Measurements from ENCODE around the gene PSG5.
"Not testable (repeated sequence)": the region's sequence is repeated elsewhere in the genome, so short reads cannot be mapped to it uniquely, and the experiment has no call there.

Gene PSG5

GRCh38 chr19:43149788-43150187, 36.5 kb downstream of the PSG5 start:
- not testable (repeated sequence) for H3K36me3 ChIP-seq (ENCODE audit: control insufficient read depth, insufficient read depth, low read length); H3K9ac ChIP-seq (ENCODE audit: low read length); H2BK5ac ChIP-seq (ENCODE audit: low read length); H2BK120ac ChIP-seq (ENCODE audit: low read depth, low read length); H4K5ac ChIP-seq (ENCODE audit: low read length); H3K27ac ChIP-seq (ENCODE audit: low read depth, low read length); H3K56ac ChIP-seq (ENCODE audit: low read length); DNase-seq; H3K27me3 ChIP-seq (ENCODE audit: insufficient read depth, low read length, poor library complexity); H3K4me2 ChIP-seq (ENCODE audit: low read length); H3K4me3 ChIP-seq (ENCODE audit: low read length); H2AK5ac ChIP-seq (ENCODE audit: low read length); H3K23ac ChIP-seq (ENCODE audit: low read length); H4K8ac ChIP-seq (ENCODE audit: low read depth, low read length); H3K4ac ChIP-seq (ENCODE audit: low read depth, low read length); H3K79me2 ChIP-seq (ENCODE audit: control insufficient read depth, insufficient read depth, low read length); H3K4me1 ChIP-seq (ENCODE audit: control insufficient read depth, low read depth, low read length); H3K18ac ChIP-seq (ENCODE audit: low read length); H2BK15ac ChIP-seq (replicated peaks; ENCODE audit: low read depth); H3K79me1 ChIP-seq (ENCODE audit: low read length)
- no CpG with 5 or more reads among the region's 7 CpGs for WGBS (ENCODE audit: extremely low coverage, insufficient coverage, low lambda C conversion rate)

- H4K8ac ChIP-seq (ENCODE audit: low read depth, low read length): no peak overlapping the region
- no peaks in the 10 kb centered on the region for H3K36me3 ChIP-seq (ENCODE audit: control insufficient read depth, insufficient read depth, low read length)
- H2BK5ac ChIP-seq (ENCODE audit: low read length): no peak overlapping the region
- DNase-seq: no peak
- no peak overlapping the region for H3K4me2 ChIP-seq (ENCODE audit: low read length)
- H3K18ac ChIP-seq (ENCODE audit: low read length): no peak overlapping the region
- no peak overlapping the region for H3K23ac ChIP-seq (ENCODE audit: low read length)
- no CpG with 5 or more reads among the region's 1 CpG for WGBS (ENCODE audit: extremely low coverage, insufficient coverage, low lambda C conversion rate)
- H3K4me1 ChIP-seq (ENCODE audit: control insufficient read depth, low read depth, low read length): no peaks in the 10 kb centered on the region
- H2AK5ac ChIP-seq (ENCODE audit: low read length): no peak overlapping the region
- no peak overlapping the region for H2BK120ac ChIP-seq (ENCODE audit: low read depth, low read length)
- no peaks in the 10 kb centered on the region for H3K79me1 ChIP-seq (ENCODE audit: low read length)
- no peak overlapping the region for H3K4me3 ChIP-seq (ENCODE audit: low read length)
- no peak overlapping the region for H4K5ac ChIP-seq (ENCODE audit: low read length)
- H2BK15ac ChIP-seq (replicated peaks; ENCODE audit: low read depth): no peak overlapping the region
- no peak overlapping the region for H3K9ac ChIP-seq (ENCODE audit: low read length)
- H3K79me2 ChIP-seq (ENCODE audit: control insufficient read depth, insufficient read depth, low read length): no peaks in the 10 kb centered on the region
- no peaks in the 10 kb centered on the region for H3K27me3 ChIP-seq (ENCODE audit: insufficient read depth, low read length, poor library complexity)
- H3K27ac ChIP-seq (ENCODE audit: low read depth, low read length): no peak overlapping the region
- H3K4ac ChIP-seq (ENCODE audit: low read depth, low read length): no peak overlapping the region
- no peak overlapping the region for H3K56ac ChIP-seq (ENCODE audit: low read length)
These were observed 38.1 kb downstream of the PSG5 start for GRCh38 chr19:43148233-43148632.

GRCh38 chr19:43141763-43142162, 44.6 kb downstream of the PSG5 start:
- H3K4ac ChIP-seq (ENCODE audit: low read depth, low read length); H2AK5ac ChIP-seq (ENCODE audit: low read length); H3K79me2 ChIP-seq (ENCODE audit: control insufficient read depth, insufficient read depth, low read length); H3K4me2 ChIP-seq (ENCODE audit: low read length); H3K79me1 ChIP-seq (ENCODE audit: low read length); H2BK5ac ChIP-seq (ENCODE audit: low read length); DNase-seq; H3K4me3 ChIP-seq (ENCODE audit: low read length); H3K9ac ChIP-seq (ENCODE audit: low read length); H3K18ac ChIP-seq (ENCODE audit: low read length); H2BK120ac ChIP-seq (ENCODE audit: low read depth, low read length); H3K23ac ChIP-seq (ENCODE audit: low read length); H3K27ac ChIP-seq (ENCODE audit: low read depth, low read length); H2BK15ac ChIP-seq (replicated peaks; ENCODE audit: low read depth); H3K56ac ChIP-seq (ENCODE audit: low read length); H4K8ac ChIP-seq (ENCODE audit: low read depth, low read length); H3K27me3 ChIP-seq (ENCODE audit: insufficient read depth, low read length, poor library complexity); H3K4me1 ChIP-seq (ENCODE audit: control insufficient read depth, low read depth, low read length); H4K5ac ChIP-seq (ENCODE audit: low read length); H3K36me3 ChIP-seq (ENCODE audit: control insufficient read depth, insufficient read depth, low read length): not testable (repeated sequence)
- no CpG with 5 or more reads among the region's 1 CpG for WGBS (ENCODE audit: extremely low coverage, insufficient coverage, low lambda C conversion rate)

- Histone ChIP-seq H2BK120ac (ENCODE audit: low read depth, low read length) (no peak overlapping the region), H3K4me3 (ENCODE audit: low read length) (no peak overlapping the region), H3K79me2 (ENCODE audit: control insufficient read depth, insufficient read depth, low read length) (no peaks in the 10 kb centered on the region), H2BK5ac (ENCODE audit: low read length) (no peak overlapping the region), H2BK15ac (replicated peaks; ENCODE audit: low read depth) (no peak overlapping the region), H3K9ac (ENCODE audit: low read length) (no peak overlapping the region), H3K27ac (ENCODE audit: low read depth, low read length) (no peak overlapping the region), H3K79me1 (ENCODE audit: low read length) (no peaks in the 10 kb centered on the region), H3K27me3 (ENCODE audit: insufficient read depth, low read length, poor library complexity) (no peaks in the 10 kb centered on the region), H3K36me3 (ENCODE audit: control insufficient read depth, insufficient read depth, low read length) (no peaks in the 10 kb centered on the region), H3K23ac (ENCODE audit: low read length) (no peak overlapping the region), H4K5ac (ENCODE audit: low read length) (no peak overlapping the region), H3K56ac (ENCODE audit: low read length) (no peak overlapping the region), H3K4ac (ENCODE audit: low read depth, low read length) (no peak overlapping the region), H3K4me1 (ENCODE audit: control insufficient read depth, low read depth, low read length) (no peaks in the 10 kb centered on the region), H4K8ac (ENCODE audit: low read depth, low read length) (no peak overlapping the region), H2AK5ac (ENCODE audit: low read length) (no peak overlapping the region), H3K18ac (ENCODE audit: low read length) (no peak overlapping the region), H3K4me2 (ENCODE audit: low read length) (no peak overlapping the region)
- DNase-seq: no peak
- no CpG with 5 or more reads among the region's 6 CpGs for WGBS (ENCODE audit: extremely low coverage, insufficient coverage, low lambda C conversion rate)
These were observed 53.6 kb downstream of the PSG5 start for GRCh38 chr19:43132696-43133095.

- DNase-seq; H2BK5ac ChIP-seq (ENCODE audit: low read length); H3K4me3 ChIP-seq (ENCODE audit: low read length); H3K27ac ChIP-seq (ENCODE audit: low read depth, low read length); H3K56ac ChIP-seq (ENCODE audit: low read length); H3K18ac ChIP-seq (ENCODE audit: low read length); H3K79me1 ChIP-seq (ENCODE audit: low read length); H4K5ac ChIP-seq (ENCODE audit: low read length); H2BK15ac ChIP-seq (replicated peaks; ENCODE audit: low read depth); H2BK120ac ChIP-seq (ENCODE audit: low read depth, low read length); H3K36me3 ChIP-seq (ENCODE audit: control insufficient read depth, insufficient read depth, low read length); H4K8ac ChIP-seq (ENCODE audit: low read depth, low read length); H3K79me2 ChIP-seq (ENCODE audit: control insufficient read depth, insufficient read depth, low read length); H3K9ac ChIP-seq (ENCODE audit: low read length); H3K23ac ChIP-seq (ENCODE audit: low read length); H3K4me2 ChIP-seq (ENCODE audit: low read length); H3K27me3 ChIP-seq (ENCODE audit: insufficient read depth, low read length, poor library complexity); H3K4me1 ChIP-seq (ENCODE audit: control insufficient read depth, low read depth, low read length); H2AK5ac ChIP-seq (ENCODE audit: low read length); H3K4ac ChIP-seq (ENCODE audit: low read depth, low read length): not testable (repeated sequence)
- no CpG with 5 or more reads among the region's 8 CpGs for WGBS (ENCODE audit: extremely low coverage, insufficient coverage, low lambda C conversion rate)
These were observed 55.0 kb downstream of the PSG5 start for GRCh38 chr19:43131281-43131842.

- not testable (repeated sequence) for H3K36me3 ChIP-seq (ENCODE audit: control insufficient read depth, insufficient read depth, low read length); H2BK120ac ChIP-seq (ENCODE audit: low read depth, low read length); H2AK5ac ChIP-seq (ENCODE audit: low read length); H3K4me2 ChIP-seq (ENCODE audit: low read length); H3K4me3 ChIP-seq (ENCODE audit: low read length); H4K8ac ChIP-seq (ENCODE audit: low read depth, low read length); H2BK5ac ChIP-seq (ENCODE audit: low read length); H4K5ac ChIP-seq (ENCODE audit: low read length); H3K4me1 ChIP-seq (ENCODE audit: control insufficient read depth, low read depth, low read length); H3K27me3 ChIP-seq (ENCODE audit: insufficient read depth, low read length, poor library complexity); H2BK15ac ChIP-seq (replicated peaks; ENCODE audit: low read depth); DNase-seq; H3K4ac ChIP-seq (ENCODE audit: low read depth, low read length); H3K18ac ChIP-seq (ENCODE audit: low read length); H3K56ac ChIP-seq (ENCODE audit: low read length); H3K9ac ChIP-seq (ENCODE audit: low read length); H3K27ac ChIP-seq (ENCODE audit: low read depth, low read length); H3K79me2 ChIP-seq (ENCODE audit: control insufficient read depth, insufficient read depth, low read length); H3K23ac ChIP-seq (ENCODE audit: low read length); H3K79me1 ChIP-seq (ENCODE audit: low read length)
- WGBS (ENCODE audit: extremely low coverage, insufficient coverage, low lambda C conversion rate): no CpG with 5 or more reads among the region's 7 CpGs
These were observed 57.1 kb downstream of the PSG5 start for GRCh38 chr19:43129197-43129596.
